NCI-H1092 treated with DMSO at 0.1 percent for 48 hours (cell line): ENCODE data around the gene NTRK2.

ENCODE experiments used
- DNase-seq: peaks from one replicate; lab custom pipeline; 2025; lab: John Stamatoyannopoulos, UW

The NTRK2 gene

DNA sequence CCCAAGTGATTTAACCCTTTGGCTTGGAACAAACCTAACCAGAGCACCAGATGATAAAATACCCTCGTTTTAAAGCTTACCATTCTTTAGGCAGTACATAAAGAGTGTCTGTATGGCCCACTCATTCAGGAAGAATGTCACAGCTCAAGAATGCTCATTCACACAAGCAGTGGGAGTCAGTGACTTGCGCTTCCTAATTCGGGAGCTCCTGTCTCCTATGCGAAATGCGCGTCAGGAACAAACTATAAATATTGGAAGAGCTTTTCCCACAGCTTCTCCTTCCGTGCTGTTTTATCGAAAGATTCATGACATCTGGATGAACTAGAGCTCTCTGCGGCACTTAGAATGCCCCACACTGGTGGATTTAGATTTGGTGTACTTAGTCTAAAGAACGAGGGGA lies 66.6 kb downstream of the NTRK2 start:
- DNase-seq, result no peak

DNA sequence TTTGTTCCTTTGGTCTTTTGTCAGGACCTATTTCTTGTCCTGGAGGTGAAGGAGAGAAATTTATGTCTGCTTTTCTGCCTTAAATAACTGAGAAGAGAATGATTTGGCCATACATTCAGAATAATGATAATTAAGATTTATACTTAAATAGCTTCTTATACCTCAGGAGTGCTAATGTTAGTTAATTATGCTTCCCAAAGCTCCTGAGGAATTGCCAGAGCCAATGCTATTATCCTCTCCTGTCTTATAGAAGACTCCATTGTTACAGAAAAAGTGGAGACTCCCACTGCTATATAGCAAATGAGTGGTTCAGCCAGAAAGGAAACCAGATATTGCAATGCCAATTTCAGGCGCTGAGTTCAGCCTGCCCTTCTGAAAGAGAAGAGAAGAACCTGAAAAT lies 67.0 kb downstream of the NTRK2 start:
- no peak for DNase-seq

DNA sequence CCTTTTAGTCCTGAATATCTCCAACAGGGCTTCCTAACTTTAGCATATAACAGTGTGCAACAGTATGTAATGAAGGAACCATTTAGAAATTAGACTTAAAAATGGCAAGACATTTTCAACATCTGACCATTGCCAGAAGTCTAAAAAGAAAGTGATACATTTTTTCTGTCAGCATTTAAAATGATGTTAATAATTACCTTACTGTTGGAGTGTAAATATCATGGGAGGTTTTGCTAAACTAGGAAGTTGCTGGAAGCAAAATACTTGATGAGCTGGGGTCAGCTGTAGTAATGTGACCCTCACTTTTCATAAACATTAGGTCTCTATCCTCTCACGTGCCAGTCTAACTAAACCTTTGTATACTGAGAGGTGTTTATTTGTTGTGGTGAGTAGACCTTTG lies 68.8 kb downstream of the NTRK2 start:
- DNase-seq, result no peak

DNA sequence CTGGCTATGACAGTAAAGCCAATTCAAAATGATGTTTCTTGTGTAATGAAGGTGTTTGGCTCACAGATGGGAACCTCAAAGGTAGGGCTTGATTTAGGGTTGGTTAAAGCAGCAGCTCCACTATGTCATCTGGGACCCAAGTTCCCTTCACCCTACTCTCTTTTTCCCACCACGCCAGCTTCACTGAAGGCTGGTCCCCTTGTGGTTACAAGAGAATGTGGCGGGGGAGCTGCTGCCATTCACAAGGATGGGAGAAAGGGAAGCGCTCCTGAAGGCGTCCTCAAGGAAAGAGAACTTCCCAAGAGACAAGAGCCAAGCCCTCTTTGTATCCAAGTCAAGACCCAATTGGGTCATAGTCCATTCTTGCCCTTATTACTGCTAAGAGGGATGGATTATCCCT lies 72.7 kb downstream of the NTRK2 start:
- DNase-seq, result no peak

DNA sequence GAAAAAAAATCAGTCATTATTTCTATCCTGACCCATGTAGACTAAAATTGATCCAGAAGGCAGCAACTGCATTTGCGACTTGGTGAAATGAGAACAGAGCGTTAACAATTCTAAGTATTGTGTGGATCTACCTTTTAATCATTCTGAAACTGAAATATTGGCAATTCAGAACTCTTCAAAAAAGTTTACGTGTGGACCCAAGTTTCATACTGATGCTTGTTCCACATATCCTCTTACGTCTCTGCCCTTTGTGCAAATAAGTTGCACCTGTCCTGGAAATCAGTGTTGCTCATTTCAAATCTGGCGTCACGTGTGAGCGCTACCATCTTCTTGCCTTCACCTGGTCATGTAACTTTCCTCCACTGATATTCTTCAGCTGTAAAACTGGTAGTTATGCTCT lies 74.7 kb downstream of the NTRK2 start:
- no peak for DNase-seq

DNA sequence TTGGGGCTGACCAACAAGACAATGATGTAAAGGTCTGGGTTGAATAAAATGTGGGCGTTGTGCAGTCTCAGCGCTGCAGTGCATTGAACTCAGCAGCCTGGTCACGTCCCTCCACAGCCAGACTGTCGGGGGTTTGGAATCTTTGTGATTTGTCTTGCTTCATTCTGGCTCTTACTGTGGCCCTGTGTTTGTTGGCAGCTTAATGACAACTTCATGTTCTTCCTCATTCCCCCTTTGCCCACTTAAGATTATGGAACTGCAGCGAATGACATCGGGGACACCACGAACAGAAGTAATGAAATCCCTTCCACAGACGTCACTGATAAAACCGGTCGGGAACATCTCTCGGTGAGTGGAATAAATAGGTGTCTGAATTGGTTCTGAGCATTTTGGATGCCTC lies 75.2 kb downstream of the NTRK2 start:
- no peak for DNase-seq

DNA sequence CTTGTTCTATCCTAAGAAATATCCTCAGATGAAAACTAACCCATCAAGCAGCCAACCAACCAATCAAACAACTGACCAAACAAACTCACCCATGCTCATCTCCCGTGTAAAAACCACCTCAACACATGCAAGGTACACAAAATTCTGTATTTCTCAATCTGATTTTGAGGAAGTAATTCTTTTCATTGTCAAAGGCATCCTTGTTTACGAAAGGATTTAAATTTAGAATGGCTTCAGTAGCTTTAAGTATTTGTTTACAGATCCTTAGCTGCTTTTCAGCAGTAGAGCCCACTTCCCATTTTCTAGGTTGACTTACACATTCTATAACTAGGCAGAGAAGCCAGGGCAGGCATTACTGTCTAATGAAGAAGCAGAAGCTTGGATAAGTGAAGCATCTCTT lies 78.6 kb downstream of the NTRK2 start:
- no peak for DNase-seq

DNA sequence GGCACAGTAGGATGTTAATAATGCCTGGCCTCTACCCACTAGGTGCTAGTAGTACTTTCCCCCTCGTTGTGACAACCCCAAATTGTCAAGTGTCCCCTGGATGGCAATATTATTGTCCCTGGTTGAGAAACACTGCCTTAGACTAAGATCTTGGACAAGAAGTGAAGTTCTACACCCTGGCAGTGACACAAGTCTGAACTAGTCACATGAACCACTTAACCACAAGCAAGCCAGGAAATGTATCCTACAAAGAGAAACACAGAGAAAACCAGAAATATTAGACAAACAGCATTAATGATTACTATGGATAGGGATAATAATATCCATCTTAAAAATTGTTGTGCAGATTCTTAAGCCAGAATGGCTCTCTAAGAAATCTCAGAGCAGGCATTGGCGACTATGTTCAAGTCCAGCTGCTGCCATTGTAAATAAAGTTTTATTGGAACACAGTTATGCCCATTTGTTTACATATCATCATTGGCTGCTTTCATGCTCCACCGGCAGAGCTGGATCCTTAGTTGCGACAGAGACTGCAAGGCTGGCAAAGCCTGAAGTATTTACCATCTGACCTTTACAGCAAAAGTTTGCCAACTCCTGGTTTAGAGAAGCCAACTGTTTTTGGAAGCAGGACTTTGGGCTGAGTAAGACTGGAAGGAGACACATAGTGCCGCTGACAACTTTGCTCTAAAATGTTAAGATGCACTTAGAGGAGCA lies 80.8 kb downstream of the NTRK2 start:
- no peak for DNase-seq

DNA sequence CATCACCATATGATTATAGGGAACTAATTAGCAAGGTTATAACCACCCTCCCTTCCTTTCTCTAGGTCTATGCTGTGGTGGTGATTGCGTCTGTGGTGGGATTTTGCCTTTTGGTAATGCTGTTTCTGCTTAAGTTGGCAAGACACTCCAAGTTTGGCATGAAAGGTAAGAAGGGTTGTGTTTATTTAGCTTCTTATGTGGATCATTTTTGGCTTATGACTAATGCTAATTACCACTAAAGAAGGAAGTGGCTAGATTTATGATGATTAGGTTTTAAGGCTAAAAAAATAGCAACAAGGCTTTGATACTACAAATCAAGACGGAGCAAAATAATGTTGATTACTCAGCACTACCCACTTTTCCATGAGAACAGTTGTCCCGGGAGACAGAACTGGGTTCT lies 82.4 kb downstream of the NTRK2 start:
- DNase-seq, result no peak

DNA sequence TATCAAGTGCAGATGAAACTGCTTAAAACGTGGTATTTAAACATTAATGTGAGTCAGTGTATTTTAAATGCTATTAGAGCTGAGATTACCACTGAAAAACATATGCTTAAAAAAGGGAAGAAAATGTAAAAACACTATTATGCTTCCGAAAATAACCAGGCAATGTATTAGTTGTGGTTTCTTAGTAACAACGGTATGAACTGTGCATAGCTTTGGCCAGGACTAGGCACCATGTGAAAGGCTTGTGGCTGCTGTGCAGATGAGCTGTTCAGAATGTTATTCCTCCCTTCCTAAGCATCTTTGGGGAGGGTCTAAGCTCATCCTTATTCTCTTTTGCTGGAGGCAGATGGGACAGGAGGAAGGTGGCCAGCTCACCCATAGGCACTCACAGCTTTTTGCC lies 84.9 kb downstream of the NTRK2 start:
- DNase-seq, result no peak

DNA sequence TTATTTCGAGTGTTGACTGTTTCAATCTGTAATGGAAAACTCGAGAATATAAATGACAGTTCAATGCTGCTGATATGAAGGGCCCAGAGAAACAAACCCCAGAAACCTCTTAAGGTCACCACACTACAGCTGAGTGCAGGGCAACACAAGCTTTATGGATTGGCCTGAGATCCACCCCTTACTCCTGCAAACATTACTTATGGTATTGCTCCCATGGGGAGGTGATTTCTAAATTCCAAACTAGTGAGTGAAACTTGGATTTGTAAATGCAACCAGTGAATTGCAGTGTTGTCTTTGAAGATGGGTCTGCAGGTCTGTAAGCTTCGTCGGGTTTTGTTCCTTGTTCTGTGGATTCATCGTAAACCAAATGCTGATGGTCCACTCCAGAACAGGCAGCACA lies 85.4 kb downstream of the NTRK2 start:
- DNase-seq, result no peak

DNA sequence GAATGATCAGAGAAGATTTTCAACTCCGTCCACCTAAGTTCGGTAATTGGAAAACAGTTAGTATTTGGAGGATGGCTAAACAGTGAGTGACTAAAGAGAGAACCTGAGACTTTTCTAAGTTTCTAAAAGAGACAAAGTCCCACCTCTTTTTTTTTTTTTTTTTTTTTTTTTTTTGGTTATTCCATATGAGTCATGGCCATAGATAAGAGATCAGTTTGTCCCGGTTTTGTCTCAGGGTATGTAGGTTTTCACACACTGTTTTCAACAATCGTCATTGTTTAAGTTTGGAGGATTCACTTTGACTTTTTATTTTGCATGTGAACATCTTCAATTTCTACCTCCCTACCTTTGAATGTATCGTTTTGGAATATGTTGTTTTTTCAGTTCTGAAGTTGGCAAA lies 85.9 kb downstream of the NTRK2 start:
- no peak for DNase-seq

DNA sequence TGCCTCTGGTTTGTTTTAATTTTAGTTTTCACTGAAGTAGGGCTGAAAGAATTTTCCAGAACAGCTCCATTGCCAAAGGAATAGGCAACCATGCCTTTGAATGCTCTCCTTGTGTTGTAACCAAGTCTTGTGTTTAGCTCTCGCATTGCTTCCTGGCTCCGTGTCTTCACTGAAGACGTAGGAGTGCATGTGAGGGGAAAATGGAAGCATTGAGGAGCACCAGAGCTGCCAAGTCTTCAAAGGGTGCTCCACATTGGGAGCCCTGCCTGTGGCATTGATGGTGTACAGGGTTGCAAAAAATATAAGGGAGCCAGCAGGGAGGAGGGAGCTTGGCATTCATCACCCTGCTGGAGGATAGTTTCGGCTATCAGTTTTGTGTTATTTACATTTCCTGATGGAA lies 86.6 kb downstream of the NTRK2 start:
- DNase-seq, result no peak

DNA sequence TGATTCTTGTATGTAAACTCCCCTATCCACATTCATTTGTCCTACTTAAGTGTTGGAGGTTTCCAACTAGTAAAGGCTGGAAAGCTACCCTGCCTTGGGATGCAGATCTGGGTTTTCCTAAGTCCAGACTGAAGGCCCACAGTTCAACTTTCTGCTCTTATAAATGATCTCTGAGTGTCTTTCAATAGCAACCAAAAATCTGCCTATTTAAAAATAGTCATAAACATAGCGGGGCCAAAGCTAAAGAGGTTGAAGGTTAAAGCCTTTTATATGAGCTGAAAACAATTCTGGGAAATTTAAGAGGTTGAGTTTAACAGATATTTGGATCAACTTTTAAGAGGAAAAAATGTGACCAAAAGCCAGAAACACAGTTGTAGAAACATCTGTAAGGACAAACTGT lies 87.2 kb downstream of the NTRK2 start:
- DNase-seq, result no peak

DNA sequence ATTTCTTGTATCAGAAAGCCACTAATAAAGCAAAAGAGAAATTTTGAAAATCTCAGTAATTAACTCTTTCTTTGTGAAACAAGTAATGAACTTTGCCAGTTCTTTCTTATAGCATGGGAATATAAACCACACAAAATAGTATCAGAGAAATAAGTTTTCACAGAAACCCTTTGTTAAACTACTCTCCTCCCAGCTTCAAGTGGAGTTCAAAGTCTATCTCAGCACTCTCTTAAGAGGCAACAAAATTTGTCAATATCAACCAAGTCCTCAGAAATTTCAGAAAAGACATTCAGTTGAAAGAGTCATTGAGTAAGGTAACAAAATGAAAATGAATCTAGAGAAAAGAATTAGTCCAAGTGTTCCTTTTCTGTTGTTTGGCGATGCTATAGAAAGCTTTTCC lies 89.3 kb downstream of the NTRK2 start:
- no peak for DNase-seq

DNA sequence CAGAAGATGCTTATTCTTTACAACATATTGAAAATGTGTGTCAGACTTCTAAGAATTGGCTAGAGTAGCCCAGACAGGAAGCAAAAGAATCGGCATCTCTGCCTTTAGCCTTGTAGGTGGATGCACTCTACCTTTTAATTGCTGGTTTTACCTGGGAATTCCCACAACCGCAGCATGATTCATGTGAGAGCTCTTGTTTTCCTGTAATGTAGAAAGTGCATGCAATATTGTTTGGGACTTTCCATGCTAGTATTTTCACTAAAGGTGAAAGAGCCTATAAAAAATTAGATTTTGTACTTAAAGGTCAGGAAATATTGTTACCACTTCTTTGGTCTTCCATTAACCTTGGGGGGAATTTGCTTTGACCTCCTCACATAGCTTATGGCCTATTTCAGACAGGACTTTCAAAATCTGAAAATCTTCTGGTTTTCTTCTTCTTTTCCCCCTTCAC lies 89.8 kb downstream of the NTRK2 start:
- no peak for DNase-seq

DNA sequence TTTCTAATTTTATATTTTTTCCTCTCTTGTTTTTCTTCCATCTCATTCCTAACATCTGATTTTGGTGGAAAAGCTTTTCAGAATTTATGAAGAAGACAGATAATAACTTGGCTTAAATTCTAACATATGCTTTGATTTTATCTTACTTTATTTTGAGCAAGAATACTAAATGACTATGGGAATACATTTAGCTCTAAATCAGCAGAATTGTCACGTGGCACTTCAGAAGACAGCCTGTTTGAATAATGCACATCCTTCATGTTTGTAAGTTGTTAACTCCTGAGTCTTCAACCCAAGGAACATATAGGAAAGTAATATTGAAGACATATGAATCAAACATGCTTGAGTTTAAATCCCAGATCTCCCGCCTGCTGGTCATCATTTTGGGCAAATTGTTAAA lies 90.3 kb downstream of the NTRK2 start:
- DNase-seq, result no peak

DNA sequence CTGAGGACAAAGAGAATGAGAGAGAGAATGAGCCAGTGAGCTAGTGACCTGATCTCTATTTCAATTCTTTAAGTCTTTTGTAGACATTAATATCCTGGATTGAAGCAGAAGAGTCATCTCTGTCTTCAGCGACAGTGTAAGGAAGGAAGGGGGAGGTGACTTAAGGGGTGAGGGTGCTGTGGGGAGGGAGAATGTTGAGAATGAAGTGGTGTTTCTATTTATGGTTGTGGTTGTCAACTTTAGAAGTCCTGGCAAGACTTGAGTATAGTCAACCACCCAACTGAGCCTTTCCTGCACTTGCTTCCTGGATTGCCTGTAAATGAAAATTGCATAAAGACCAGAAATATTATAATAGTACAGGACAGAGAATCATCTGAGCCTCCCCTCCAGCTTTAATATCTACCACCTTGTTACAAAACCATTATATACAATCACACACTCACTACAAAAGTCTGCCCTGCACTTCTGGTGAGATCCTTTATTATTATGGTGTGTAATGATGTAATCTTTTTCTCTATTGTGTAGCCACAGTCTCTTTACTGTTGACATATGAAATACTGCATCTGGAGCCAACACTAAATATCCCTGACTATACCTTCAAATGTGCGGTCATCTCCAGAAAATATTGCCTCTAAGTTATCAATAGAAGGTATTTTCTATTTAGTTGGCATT lies 91.7 kb downstream of the NTRK2 start:
- no peak for DNase-seq

DNA sequence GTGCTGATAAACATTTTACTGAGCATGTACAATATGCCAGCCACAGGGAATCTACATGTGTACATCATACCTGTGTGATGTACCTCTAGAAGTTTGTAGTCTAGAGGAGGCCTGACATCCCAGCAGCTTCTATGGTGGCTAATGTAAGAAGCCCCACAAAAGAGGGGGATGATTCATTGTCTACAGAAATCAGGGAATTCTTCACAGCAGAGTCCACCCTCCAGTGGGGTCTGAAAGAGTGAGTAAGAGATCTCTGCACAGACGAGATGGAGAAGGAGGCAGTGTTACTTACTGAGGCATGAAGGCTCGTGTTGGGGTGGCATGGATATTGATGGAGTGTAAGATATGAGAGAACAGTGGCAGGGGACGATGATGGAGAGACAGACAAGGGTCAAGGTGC lies 103.0 kb downstream of the NTRK2 start:
- no peak for DNase-seq

DNA sequence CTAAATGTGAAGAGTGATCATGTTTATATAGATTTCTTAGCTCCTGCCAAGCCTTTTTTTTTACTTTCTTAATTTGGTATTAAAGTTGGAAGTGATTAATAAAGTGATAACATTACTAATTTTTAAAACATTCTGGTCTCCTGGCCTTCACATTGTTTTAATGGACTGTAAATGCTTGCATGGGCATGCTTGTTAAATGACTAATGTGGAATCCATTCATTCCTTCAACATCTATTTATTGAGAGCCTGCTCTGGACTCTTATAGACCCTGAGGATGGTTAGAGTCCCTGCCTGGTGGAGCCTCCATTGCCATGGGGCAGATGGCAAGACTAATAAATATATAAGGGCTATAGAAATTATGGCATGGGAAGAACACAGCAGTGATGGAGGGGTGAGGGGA lies 103.5 kb downstream of the NTRK2 start:
- no peak for DNase-seq

DNA sequence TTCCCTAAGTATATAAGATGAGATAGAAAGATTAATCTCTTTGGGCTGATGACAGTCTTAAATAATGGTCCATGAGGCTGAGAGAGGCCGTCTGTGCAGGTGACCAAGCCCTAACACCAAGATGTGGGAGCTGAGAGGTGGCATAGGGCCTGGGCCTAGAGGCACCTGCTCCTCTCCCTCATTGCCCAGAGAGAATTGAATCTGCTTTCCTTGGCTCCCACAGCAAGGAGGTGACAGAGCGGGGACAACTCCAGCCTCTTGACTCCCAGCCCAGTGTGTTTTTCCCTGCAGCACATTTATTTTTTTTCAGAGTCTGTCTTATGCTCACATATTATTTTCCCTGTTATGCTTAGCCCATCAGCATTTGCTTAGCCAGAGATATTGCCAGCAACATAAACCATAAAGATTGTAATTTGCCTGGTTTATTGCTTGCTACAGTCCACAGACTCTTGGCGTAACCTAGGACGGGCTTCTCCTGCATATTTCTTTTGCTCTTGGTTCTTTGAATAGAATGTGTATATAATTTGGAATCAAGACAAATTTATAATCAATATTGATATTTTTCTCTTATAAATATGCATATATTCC lies 105.6 kb downstream of the NTRK2 start:
- DNase-seq, result no peak

DNA sequence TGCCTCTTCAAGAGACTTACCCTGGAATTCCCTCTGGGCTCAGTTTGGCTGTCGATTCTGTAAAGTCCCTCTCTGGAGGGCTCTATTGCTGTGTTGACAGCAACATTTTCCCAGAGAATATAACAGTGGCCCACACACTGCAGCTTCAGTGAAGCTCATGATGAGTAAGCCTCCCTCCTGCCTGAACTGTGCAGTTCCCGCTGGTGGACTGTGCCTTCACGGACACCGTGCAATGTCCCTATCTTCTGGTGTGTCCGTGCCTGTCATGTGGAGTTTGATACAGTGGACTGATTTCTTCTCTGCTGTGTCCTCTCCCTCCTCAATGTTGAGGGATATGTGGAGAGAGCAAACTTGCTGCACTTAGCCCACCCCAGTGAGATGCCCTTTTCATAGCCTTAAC lies 109.0 kb downstream of the NTRK2 start:
- no peak for DNase-seq

DNA sequence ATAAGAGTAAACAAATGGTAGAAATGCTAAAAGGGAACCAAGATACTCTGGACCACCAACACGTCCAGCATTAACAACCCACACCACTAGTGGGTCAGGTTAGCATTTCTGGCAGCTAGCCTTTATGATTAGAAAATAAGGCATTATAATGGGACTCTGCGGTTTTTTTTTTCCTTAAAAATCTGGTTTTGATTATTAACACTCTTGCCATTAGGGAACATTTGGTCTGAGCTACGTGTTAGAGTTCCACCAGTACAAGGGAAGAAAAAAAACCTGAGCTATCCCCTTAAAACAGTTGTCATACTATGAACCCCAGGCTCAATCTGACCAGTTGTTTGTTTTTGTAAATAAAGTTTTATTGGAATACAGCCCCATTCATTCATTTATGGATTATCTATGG lies 110.4 kb downstream of the NTRK2 start:
- DNase-seq, result no peak

DNA sequence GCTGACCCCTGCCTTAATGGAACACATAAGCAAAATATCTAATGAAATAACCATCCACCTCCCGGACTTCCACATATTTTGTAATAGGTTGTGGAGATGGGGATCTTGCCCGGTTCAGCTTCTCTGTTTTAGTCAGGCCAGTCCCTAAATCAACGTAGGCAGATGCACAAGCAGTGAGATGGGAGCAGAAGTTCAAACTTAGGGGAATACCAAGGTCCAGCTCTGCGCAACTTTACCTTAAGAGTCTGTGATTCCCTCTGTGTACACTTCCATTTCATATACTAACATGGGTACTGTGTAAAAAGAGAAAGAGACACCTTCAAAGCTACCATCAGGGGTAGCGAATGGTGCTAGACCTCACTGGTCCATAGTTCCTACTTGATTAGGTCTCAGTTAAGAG lies 110.9 kb downstream of the NTRK2 start:
- DNase-seq, result no peak
